Bronchial epithelial cell (primary cell): Measurements from ENCODE around the gene HDAC6. TPM values are rescaled to one million over a fixed set of nuclear protein-coding genes. Genes with fewer than 3 reads are reported as not detected.
A peak's percentile ranks its signal among the peaks of the same experiment; 100 is the strongest.

ENCODE experiments used
- DNase-seq: peaks from one replicate; pipeline ENCODE4 v3.0.0-alpha.2; 2010; ENCODE audit warnings: low read depth
- FAIRE-seq: peaks from 2 replicates; lab custom pipeline; 2011; peaks lifted over from hg19 to GRCh38; lab: Jason Lieb, UNC
- H3K27me3 ChIP-seq: 2 replicates; pipeline ENCODE4 v1.5.1; 2011; ENCODE audit warnings: low read length; ENCODE audit not compliant: control insufficient read depth, insufficient read depth
- H3K36me3 ChIP-seq: 2 replicates; pipeline ENCODE4 v1.5.1; 2011; ENCODE audit warnings: low read length; ENCODE audit not compliant: control insufficient read depth, insufficient read depth
- H3K4me3 ChIP-seq: 2 replicates; pipeline ENCODE4 v1.5.1; 2011; ENCODE audit warnings: mild to moderate bottlenecking, low read depth, low read length, control low read depth
- total RNA-seq: library from RNA; depleted of rRNA; stranded (reverse); fragments of >200 nt; gene quantifications from 2 replicates; pipeline ENCODE4 v1.2.1, GENCODE V29; 2014
- TF ChIP-seq, protein P1 (sequence below): IDR thresholded peaks from 2 replicates; pipeline ENCODE4 v1.5.1; 2011; ENCODE audit warnings: mild to moderate bottlenecking, moderate library complexity, low read length, control low read depth, inconsistent platforms; ENCODE audit not compliant: insufficient read depth, severe bottlenecking

The HDAC6 gene
- total RNA-seq, 1 donor from 2014 or later, result 33.2 TPM

GRCh38 chrX:48792219-48792618 lies 9.6 kb upstream of the HDAC6 start:
- H3K27me3 ChIP-seq, result no peaks in the 10 kb centered on the region
- DNase-seq (no peak), FAIRE-seq (no peak)
- TF ChIP-seq, protein P1, sequence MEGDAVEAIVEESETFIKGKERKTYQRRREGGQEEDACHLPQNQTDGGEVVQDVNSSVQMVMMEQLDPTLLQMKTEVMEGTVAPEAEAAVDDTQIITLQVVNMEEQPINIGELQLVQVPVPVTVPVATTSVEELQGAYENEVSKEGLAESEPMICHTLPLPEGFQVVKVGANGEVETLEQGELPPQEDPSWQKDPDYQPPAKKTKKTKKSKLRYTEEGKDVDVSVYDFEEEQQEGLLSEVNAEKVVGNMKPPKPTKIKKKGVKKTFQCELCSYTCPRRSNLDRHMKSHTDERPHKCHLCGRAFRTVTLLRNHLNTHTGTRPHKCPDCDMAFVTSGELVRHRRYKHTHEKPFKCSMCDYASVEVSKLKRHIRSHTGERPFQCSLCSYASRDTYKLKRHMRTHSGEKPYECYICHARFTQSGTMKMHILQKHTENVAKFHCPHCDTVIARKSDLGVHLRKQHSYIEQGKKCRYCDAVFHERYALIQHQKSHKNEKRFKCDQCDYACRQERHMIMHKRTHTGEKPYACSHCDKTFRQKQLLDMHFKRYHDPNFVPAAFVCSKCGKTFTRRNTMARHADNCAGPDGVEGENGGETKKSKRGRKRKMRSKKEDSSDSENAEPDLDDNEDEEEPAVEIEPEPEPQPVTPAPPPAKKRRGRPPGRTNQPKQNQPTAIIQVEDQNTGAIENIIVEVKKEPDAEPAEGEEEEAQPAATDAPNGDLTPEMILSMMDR, result no peak
- H3K4me3 ChIP-seq, result no peak overlapping the region
- H3K36me3 ChIP-seq, result no peaks in the 10 kb centered on the region

DNA sequence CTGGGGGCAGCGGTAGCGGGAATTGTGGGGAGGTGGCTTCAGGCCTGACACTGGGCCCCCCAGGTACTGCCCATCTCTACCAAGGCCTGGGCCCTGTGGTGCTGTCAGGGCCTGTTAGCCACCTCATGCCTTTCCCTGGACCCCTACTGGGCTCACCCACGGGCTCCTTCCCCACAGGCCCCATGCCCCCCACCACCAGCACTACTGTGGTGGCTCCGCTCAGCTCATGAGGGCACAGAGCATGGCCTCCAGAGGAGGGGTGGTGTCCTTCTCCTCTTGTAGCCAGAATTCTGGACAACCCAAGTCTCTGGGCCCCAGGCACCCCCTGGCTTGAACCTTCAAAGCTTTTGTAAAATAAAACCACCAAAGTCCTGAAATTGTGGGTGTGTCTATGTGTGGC lies 7.9 kb upstream of the HDAC6 start:
- FAIRE-seq (no peak), DNase-seq (no peak)
- H3K4me3 ChIP-seq, result no peak overlapping the region
- no peaks in the 10 kb centered on the region for H3K36me3 ChIP-seq
- H3K27me3 ChIP-seq, result no peaks in the 10 kb centered on the region
- TF ChIP-seq, protein P1, result no peak

DNA sequence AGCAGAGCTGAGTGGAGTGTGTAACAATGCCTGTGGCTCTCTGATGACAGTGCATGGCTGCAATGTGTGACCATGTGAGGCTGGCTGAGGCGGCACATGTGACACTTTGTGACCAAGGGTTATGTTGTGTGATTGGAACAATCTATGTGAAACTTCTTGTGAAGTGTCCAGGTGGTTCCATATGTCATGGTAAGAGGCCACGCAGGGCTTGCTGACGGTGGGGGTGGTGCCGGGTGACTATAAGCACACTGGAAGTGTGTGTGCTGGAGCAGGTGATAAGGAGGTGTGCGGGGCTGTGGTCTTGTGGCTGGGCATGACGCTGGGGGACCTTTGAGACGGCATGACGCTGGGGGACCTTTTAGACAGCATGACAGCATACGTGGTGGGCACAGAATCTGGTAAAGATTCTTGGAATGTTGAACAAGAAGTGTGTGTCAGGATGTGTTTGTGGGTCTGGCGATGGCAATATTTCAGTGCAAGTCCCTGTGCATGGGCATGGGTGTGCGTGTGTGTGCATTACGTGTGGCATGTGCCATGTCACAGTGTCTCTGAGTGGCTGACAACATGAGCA lies 7.4 kb upstream of the HDAC6 start:
- FAIRE-seq (no peak), DNase-seq (no peak)
- no peaks in the 10 kb centered on the region for H3K36me3 ChIP-seq
- TF ChIP-seq, protein P1, result no peak
- H3K4me3 ChIP-seq, result no peak overlapping the region
- H3K27me3 ChIP-seq, result no peaks in the 10 kb centered on the region

DNA sequence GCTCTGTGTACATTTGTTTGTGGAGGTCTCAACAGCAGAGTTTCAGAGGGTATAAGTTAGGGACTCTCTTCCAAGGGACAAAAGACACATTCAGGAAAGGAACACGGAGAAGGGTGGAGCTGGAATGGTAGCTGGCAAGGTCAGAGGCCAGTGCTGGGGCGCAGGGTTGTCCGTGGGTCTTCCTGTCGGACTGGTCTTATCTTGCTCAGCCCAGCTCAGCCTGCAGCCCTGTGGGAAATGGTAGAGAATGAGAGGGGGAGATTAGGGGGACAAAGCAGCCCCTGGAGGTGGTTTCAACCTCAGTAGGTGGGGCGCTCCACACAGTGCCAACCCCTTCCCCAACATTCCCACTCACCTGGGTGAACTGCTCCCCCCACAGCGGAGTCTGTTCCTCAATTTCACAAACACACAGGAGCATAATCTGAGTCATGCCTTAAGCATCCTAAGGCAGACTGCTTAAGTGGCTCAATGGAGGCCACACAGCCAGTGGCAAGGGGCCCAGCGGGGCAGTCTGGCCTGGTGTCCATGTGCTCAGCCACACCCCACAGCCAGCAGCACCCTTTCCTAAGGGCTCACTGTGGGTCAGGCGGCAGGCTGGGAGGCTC lies 6.9 kb upstream of the HDAC6 start:
- Histone ChIP-seq H3K27me3 (no peaks in the 10 kb centered on the region), H3K36me3 (no peaks in the 10 kb centered on the region), H3K4me3 (no peak overlapping the region)
- TF ChIP-seq, protein P1, result no peak
- no peak for FAIRE-seq
- peak; percentile 52 for DNase-seq

- FAIRE-seq (no peak), DNase-seq (no peak)
- Histone ChIP-seq H3K4me3 (no peak overlapping the region), H3K27me3 (no peaks in the 10 kb centered on the region), H3K36me3 (no peaks in the 10 kb centered on the region)
- TF ChIP-seq, protein P1, result no peak
These were observed 3.5 kb upstream of the HDAC6 start for GRCh38 chrX:48798318-48798717.
